PC-9 (cell line): Measurements from ENCODE around the gene SPINT2. TPM values are rescaled to one million over a fixed set of nuclear protein-coding genes. Genes with fewer than 3 reads are reported as not detected.
A peak's percentile ranks its signal among the peaks of the same experiment; 100 is the strongest.
"Not testable (repeated sequence)": the region's sequence is repeated elsewhere in the genome, so short reads cannot be mapped to it uniquely, and the experiment has no call there.

Experiments used
- BruUV-seq: library from RNA; stranded (reverse); fragments of 400-500 nt; replicated peaks from 2 replicates; lab custom pipeline; 2021; lab: Mats Ljungman, UMichigan
- CTCF ChIA-PET: fragments of 300-600 bp; sonication (Branson Sonifier 250); formaldehyde crosslinking; loops from one replicate; lab custom pipeline; 2022; ENCODE audit warnings: antibody characterized with exemption; lab: Charles Lee
- POLR2A ChIA-PET: fragments of 300-600 bp; sonication (Branson Sonifier 250); formaldehyde crosslinking; loops from one replicate; lab custom pipeline; 2022; ENCODE audit warnings: antibody characterized with exemption; ENCODE audit not compliant: unreplicated experiment; lab: Charles Lee
- DNase-seq, 2 experiments: peaks; one replicate each; pipeline versions ENCODE4 v3.0.0 to v3.0.0-alpha.2; 2015 to 2022; ENCODE audit warnings: mixed read lengths in 1 of 2
- H2AFZ ChIP-seq: fragments of 200-600 bp; sonication (generic); 2 replicates; pipeline ENCODE4 v1.8.1; 2017; ENCODE audit warnings: antibody characterized with exemption
- H3F3A ChIP-seq: fragments of 200-600 bp; sonication (generic); 2 replicates; pipeline ENCODE4 v1.8.1; 2017; ENCODE audit warnings: antibody characterized with exemption, mild to moderate bottlenecking, low read depth; ENCODE audit not compliant: insufficient read depth
- H3K27ac ChIP-seq: fragments of 200-600 bp; sonication (generic); 2 replicates; pipeline ENCODE4 v1.6.1; 2016; ENCODE audit warnings: mixed run types
- H3K27me3 ChIP-seq: fragments of 200-600 bp; sonication (generic); 2 replicates; pipeline ENCODE4 v1.6.1; 2016; ENCODE audit warnings: low read depth, mixed run types; ENCODE audit not compliant: insufficient read depth
- H3K36me3 ChIP-seq: fragments of 200-600 bp; sonication (generic); 2 replicates; pipeline ENCODE4 v1.6.1; 2016; ENCODE audit warnings: low read depth, mixed run types
- H3K4me1 ChIP-seq: fragments of 200-600 bp; sonication (generic); replicated peaks from 2 replicates; pipeline ENCODE4 v1.6.1; 2016; ENCODE audit warnings: mixed run types; ENCODE audit not compliant: insufficient read depth
- H3K4me2 ChIP-seq: fragments of 200-600 bp; sonication (generic); 2 replicates; pipeline ENCODE4 v1.6.1; 2017; ENCODE audit warnings: mixed run types
- H3K4me3 ChIP-seq: fragments of 200-600 bp; sonication (generic); 2 replicates; pipeline ENCODE4 v1.6.1; 2016; ENCODE audit warnings: mixed run types
- H3K79me2 ChIP-seq: fragments of 200-600 bp; sonication (generic); 2 replicates; pipeline ENCODE4 v1.6.1; 2017; ENCODE audit warnings: low read depth, mixed run types
- H3K9me2 ChIP-seq: fragments of 200-600 bp; sonication (generic); 2 replicates; pipeline ENCODE4 v1.8.1; 2017; ENCODE audit warnings: mild to moderate bottlenecking; ENCODE audit not compliant: insufficient read depth
- H3K9me3 ChIP-seq: fragments of 200-600 bp; sonication (generic); 2 replicates; pipeline ENCODE4 v1.8.1; 2016; ENCODE audit warnings: low read depth; ENCODE audit not compliant: insufficient read depth
- H4K20me1 ChIP-seq: fragments of 200-600 bp; sonication (generic); 2 replicates; pipeline ENCODE4 v1.8.1; 2017; ENCODE audit not compliant: insufficient read depth
- CTCF ChIP-seq: fragments of 200-600 bp; sonication (generic); conservative IDR thresholded peaks from 2 replicates; pipeline ENCODE4 v1.6.1; 2017; ENCODE audit warnings: mixed run types, antibody characterized with exemption, mild to moderate bottlenecking, moderate library complexity
- EZH2 ChIP-seq: fragments of 200-600 bp; sonication (generic); IDR thresholded peaks from 2 replicates; pipeline ENCODE4 v1.8.0; 2017; ENCODE audit warnings: antibody characterized with exemption, low read depth
- intact Hi-C: fragments of 100-400 bp; cut with micrococcal nuclease; formaldehyde crosslinking; loops from one replicate; pipeline ENCODE4 v1.10.0; 2022; ENCODE audit not compliant: unreplicated experiment
- total RNA-seq: library from RNA; stranded (reverse); gene quantifications from 2 replicates; pipeline ENCODE4 v1.2.3, GENCODE V29; 2021

SPINT2 gene
- total RNA-seq, 1 experiment from 2014 or later, result 1,019 TPM

GRCh38 chr19:38255383-38256014, 8.9 kb upstream of the SPINT2 start:
- no TSS peak for BruUV-seq
- Histone ChIP-seq H3K4me1 (peaks cover 6% of the 10 kb centered on the region), H3F3A (0 out of 2 replicates have a peak, but pooled peaks cover 2% of the 10 kb centered on the region), H3K27ac (no peak overlapping the region), H2AFZ (no peak overlapping the region), H3K4me3 (no peak overlapping the region), H3K4me2 (no peak overlapping the region), H3K79me2 (no peaks in the 10 kb centered on the region), H3K27me3 (no peaks in the 10 kb centered on the region), H4K20me1 (no peaks in the 10 kb centered on the region), H3K9me3 (no peaks in the 10 kb centered on the region), H3K36me3 (no peaks in the 10 kb centered on the region), H3K9me2 (no peaks in the 10 kb centered on the region)
- DNase-seq, result no peak
- intact Hi-C loops, result no loop called here
- ChIA-PET CTCF (no interaction called here), POLR2A (interaction anchor here (0.6 kb wide), 1 partner anchor 25 kb away, joined by 6 read pairs; no protein-coding TSS in a partner anchor)
- TF ChIP-seq CTCF (no peak), EZH2 (no peak)

GRCh38 chr19:38261942-38262341, 2.4 kb upstream of the SPINT2 start:
- H3K4me2 ChIP-seq, CTCF ChIA-PET, H3K9me3 ChIP-seq, H3K27ac ChIP-seq, BruUV-seq, H3K9me2 ChIP-seq, intact Hi-C loops, H3K36me3 ChIP-seq, DNase-seq, H3K27me3 ChIP-seq, H3K4me3 ChIP-seq, POLR2A ChIA-PET, H2AFZ ChIP-seq: not testable (repeated sequence)
- peaks cover 16% of the 10 kb centered on the region for H3K4me1 ChIP-seq
- H3K79me2 ChIP-seq, result peaks cover 25% of the 10 kb centered on the region
- peaks cover 13% of the 10 kb centered on the region for H4K20me1 ChIP-seq
- H3F3A ChIP-seq, result peaks cover 39% of the 10 kb centered on the region

- POLR2A ChIA-PET, result no interaction called here
- no peaks in the 10 kb centered on the region for H3K9me2 ChIP-seq
- H3K27me3 ChIP-seq, result no peaks in the 10 kb centered on the region
- no peak overlapping the region for H2AFZ ChIP-seq
- CTCF ChIA-PET, result no interaction called here
- peaks cover 33% of the 10 kb centered on the region for H3K79me2 ChIP-seq
- H3K9me3 ChIP-seq, result no peaks in the 10 kb centered on the region
- no TSS peak for BruUV-seq
- H3K4me2 ChIP-seq, result peak overlapping the region; percentile 79
- peak; percentile 21 to 72 for DNase-seq
- peak overlapping the region; percentile 94 for H3K27ac ChIP-seq
- H3F3A ChIP-seq, result peaks cover 47% of the 10 kb centered on the region
- peaks cover 23% of the 10 kb centered on the region for H3K4me1 ChIP-seq
- H4K20me1 ChIP-seq, result peaks cover 21% of the 10 kb centered on the region
- intact Hi-C loops, result no loop called here
- 0 out of 2 replicates have a peak, but pooled peaks cover 8% of the 10 kb centered on the region for H3K36me3 ChIP-seq
- H3K4me3 ChIP-seq, result no peak overlapping the region
- TF ChIP-seq CTCF (no peak), EZH2 (no peak)
Measured at GRCh38 chr19:38262585-38263268, 1.6 kb upstream of the SPINT2 start.
